ENCODE data around the gene TCF4.

The TCF4 gene

GRCh38 chr18:55508651-55509050 is 79.3 kb downstream of the TCF4 start:
- in situ Hi-C loops (cut with MboI; ENCODE audit: low sequenced_read_pairs): no loop called here

- in situ Hi-C loops (cut with MboI; ENCODE audit: low sequenced_read_pairs): no loop called here
These were observed 81.9 kb downstream of the TCF4 start for GRCh38 chr18:55506074-55506473.

DNA sequence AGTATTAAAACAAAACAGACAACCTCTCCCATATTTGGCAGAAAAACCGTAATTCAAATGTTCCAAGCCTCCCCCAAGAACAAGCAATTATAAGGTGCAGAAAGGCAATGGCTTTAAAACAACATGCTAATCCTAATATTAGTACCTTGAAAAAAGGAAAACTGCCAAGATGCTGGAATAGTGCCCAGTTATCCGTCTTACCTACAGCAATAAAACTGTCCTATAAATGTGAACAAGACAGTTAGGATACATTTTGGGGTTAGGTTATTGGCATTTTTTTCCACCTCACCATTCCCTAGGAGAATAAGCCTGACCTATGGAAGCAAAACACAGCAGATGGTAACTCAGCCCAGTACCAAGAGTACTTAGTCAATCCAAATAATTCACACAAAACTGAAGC is 83.2 kb downstream of the TCF4 start:
- in situ Hi-C loops (cut with MboI; ENCODE audit: low sequenced_read_pairs): no loop called here

GRCh38 chr18:55503167-55503820 is 84.7 kb downstream of the TCF4 start:
- in situ Hi-C loops (cut with MboI; ENCODE audit: low sequenced_read_pairs): no loop called here

- in situ Hi-C loops (cut with MboI; ENCODE audit: low sequenced_read_pairs): no loop called here
These were observed 85.8 kb downstream of the TCF4 start for GRCh38 chr18:55501982-55502710.

- in situ Hi-C loops (cut with MboI; ENCODE audit: low sequenced_read_pairs): no loop called here
These were observed 86.4 kb downstream of the TCF4 start for GRCh38 chr18:55501579-55501978.

GRCh38 chr18:55500316-55501086 is 87.5 kb downstream of the TCF4 start:
- in situ Hi-C loops (cut with MboI; ENCODE audit: low sequenced_read_pairs): no loop called here

DNA sequence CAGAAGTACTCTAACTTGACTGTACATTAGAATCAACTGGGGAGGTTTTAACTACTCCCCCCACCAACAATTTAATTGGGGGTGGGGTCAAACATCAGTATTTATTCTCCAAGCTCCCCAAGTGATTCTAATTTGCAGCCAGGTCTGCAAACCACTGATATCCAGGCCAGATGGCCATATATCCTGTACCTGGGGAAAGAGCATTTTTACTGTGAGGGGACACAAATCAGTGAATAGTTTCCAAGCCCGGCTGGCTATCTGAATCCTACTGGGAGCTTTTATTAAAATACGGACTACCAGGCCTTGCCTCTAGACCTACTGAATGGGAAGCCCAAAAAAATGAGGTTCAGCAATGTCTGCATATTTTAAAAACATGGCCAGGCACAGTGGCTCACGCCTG is 88.5 kb downstream of the TCF4 start:
- in situ Hi-C loops (cut with MboI; ENCODE audit: low sequenced_read_pairs): no loop called here

- in situ Hi-C loops (cut with MboI; ENCODE audit: low sequenced_read_pairs): no loop called here
These were observed 90.1 kb downstream of the TCF4 start for GRCh38 chr18:55497825-55498403.

GRCh38 chr18:55494899-55495298 is 93.1 kb downstream of the TCF4 start:
- in situ Hi-C loops (cut with MboI; ENCODE audit: low sequenced_read_pairs): no loop called here

DNA sequence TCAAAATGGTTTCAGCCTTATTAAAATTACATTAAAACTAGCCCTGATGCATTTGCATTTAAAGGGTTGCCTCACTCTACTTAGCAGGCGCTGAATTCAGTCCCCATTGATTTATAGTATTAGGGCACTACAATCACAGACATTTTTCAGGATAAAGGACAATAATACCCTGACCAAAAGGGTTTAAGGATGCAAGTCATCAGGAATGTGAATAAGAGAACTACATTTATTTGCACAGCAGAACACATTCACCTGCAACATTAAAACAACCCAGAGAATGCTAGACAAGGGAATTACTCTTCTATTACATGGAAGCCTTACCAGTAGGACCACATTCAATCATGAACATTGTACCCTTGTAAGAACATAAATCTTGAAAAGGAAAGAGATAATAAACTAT is 93.6 kb downstream of the TCF4 start:
- in situ Hi-C loops (cut with MboI; ENCODE audit: low sequenced_read_pairs): no loop called here

GRCh38 chr18:55491616-55492015 is 96.4 kb downstream of the TCF4 start:
- in situ Hi-C loops (cut with MboI; ENCODE audit: low sequenced_read_pairs): no loop called here

GRCh38 chr18:55489034-55489986 is 98.7 kb downstream of the TCF4 start:
- in situ Hi-C loops (cut with MboI; ENCODE audit: low sequenced_read_pairs): no loop called here

DNA sequence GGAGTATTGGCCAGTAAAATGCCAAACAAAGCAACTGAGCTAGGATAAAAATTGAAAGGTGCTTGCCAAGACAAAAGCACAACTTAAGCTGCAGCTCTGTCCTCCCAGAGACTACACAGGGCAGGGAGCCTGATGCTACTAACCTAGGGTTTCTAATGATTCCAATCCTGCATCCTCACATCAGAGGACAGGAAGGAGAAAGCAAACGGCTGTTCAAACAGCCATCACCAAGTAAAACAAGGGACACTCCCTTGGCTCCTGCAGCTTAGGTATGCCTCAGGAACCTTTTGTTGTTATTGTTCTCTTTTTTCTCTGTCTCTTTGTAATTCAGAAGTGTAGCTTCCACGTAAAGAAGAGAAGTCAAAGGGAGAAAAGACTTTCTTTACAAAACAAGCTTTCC is 99.5 kb downstream of the TCF4 start:
- in situ Hi-C loops (cut with MboI; ENCODE audit: low sequenced_read_pairs): no loop called here

DNA sequence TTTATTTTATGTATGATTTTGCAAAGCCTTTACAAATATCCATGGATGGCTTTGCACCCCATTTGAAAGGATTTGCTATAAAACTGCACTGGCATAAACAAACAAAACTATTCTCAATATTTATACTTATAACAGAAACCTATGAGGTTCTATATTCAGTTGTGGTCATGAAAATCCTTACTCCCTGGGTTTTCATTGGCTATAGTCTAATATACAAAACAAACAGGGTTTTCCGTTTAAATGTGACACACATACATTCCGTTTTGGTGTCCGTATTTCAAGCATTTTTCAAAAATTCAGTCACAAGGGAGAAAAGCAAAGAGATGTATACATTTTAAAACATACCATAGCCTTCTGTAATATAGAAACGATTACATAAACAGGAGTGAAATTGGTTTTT is 100.0 kb downstream of the TCF4 start:
- in situ Hi-C loops (cut with MboI; ENCODE audit: low sequenced_read_pairs): no loop called here

- in situ Hi-C loops (cut with MboI; ENCODE audit: low sequenced_read_pairs): no loop called here
These were observed 101.1 kb downstream of the TCF4 start for GRCh38 chr18:55486936-55487335.

GRCh38 chr18:55485666-55486065 is 102.3 kb downstream of the TCF4 start:
- in situ Hi-C loops (cut with MboI; ENCODE audit: low sequenced_read_pairs): no loop called here

GRCh38 chr18:55484773-55485172 is 103.2 kb downstream of the TCF4 start:
- in situ Hi-C loops (cut with MboI; ENCODE audit: low sequenced_read_pairs): no loop called here

- in situ Hi-C loops (cut with MboI; ENCODE audit: low sequenced_read_pairs): no loop called here
These were observed 104.6 kb downstream of the TCF4 start for GRCh38 chr18:55483266-55483871.

Measured in HL-60/S4 treated with retinoic acid at 250 ng/mL for 4 days and 3 days (cell line).